ENCODE results near the gene KIF3B. TPM values are rescaled to one million over a fixed set of nuclear protein-coding genes. Genes with fewer than 3 reads are reported as not detected.
"Not testable (repeated sequence)": the region's sequence is repeated elsewhere in the genome, so short reads cannot be mapped to it uniquely, and the experiment has no call there.

The KIF3B gene
- total RNA-seq, 1 experiment from 2014 or later = 21.7 TPM

DNA sequence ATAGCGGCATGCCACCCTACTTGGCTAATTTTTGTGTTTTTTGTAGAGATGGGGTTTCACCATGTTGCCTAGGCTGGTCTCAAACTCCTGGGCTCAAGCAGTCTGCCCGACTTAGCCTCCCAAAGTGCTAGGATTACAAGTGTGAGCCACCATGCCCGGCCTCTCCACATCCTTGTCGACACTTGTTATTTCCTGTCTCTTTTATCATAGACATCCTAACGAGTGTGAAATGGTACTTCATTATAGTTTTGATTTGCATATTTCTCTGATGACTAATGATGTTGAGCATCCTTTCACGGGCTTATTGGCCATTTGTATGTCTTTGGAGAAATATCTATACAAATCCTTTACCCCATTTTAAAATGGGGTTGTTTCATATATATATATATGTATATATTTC is 41.6 kb downstream of the KIF3B start:
- intact Hi-C loops (cut with micrococcal nuclease) = no loop called here
- H3K4me3 Mint-ChIP-seq (ENCODE audit: unreplicated experiment) = no peak overlapping the region
- POLR2A ChIA-PET = no interaction called here
- peaks cover 46% of the 10 kb centered on the region for H3K36me3 Mint-ChIP-seq (ENCODE audit: insufficient read depth, unreplicated experiment)
- CTCF ChIA-PET = no interaction called here
- no peaks in the 10 kb centered on the region for H3K27me3 Mint-ChIP-seq (ENCODE audit: insufficient read depth, unreplicated experiment)
- no peaks in the 10 kb centered on the region for H3K9me3 Mint-ChIP-seq (ENCODE audit: unreplicated experiment)
- no TSS peak for BruUV-seq (replicated peaks)
- no peak overlapping the region for H3K27ac Mint-ChIP-seq (ENCODE audit: low read depth, unreplicated experiment)
- H3K4me1 Mint-ChIP-seq (ENCODE audit: insufficient read depth, unreplicated experiment) = no peaks in the 10 kb centered on the region
- DNase-seq (ENCODE audit: unreplicated experiment) = no peak
- no peak for TF ChIP-seq CTCF (IDR thresholded peaks at IDR 0.05; ENCODE audit: unreplicated experiment)

DNA sequence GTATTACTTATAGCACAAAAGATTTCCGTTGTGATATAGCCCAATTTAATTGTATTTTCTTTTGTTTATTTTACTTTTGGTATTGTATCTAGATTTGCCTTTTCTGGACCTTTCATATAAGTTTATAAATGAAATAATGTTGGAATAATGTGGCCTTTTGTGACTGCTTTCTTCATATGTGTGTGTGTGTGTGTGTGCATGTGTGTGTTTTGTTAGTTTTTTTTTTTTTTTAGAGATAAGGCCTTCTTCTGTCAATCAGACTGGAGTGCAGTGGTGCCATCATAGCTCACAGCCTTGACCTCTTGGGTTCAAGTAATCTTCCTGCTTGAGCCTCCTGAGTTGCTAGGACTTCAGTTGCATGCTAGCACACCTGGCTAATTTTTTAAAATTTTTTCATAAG is 42.9 kb downstream of the KIF3B start:
- intact Hi-C loops (cut with micrococcal nuclease) = no loop called here
- ChIA-PET CTCF (interaction anchor here (0.7 kb wide), 1 partner anchor 369 kb away, joined by 3 read pairs; no protein-coding TSS in a partner anchor), POLR2A (no interaction called here)
- H3K4me3 Mint-ChIP-seq (ENCODE audit: unreplicated experiment) = no peak overlapping the region
- no TSS peak for BruUV-seq (replicated peaks)
- H3K9me3 Mint-ChIP-seq (ENCODE audit: unreplicated experiment) = no peaks in the 10 kb centered on the region
- H3K36me3 Mint-ChIP-seq (ENCODE audit: insufficient read depth, unreplicated experiment) = peaks cover 39% of the 10 kb centered on the region
- H3K27me3 Mint-ChIP-seq (ENCODE audit: insufficient read depth, unreplicated experiment) = no peaks in the 10 kb centered on the region
- no peak for TF ChIP-seq CTCF (IDR thresholded peaks at IDR 0.05; ENCODE audit: unreplicated experiment)
- no peaks in the 10 kb centered on the region for H3K4me1 Mint-ChIP-seq (ENCODE audit: insufficient read depth, unreplicated experiment)
- no peak overlapping the region for H3K27ac Mint-ChIP-seq (ENCODE audit: low read depth, unreplicated experiment)
- no peak for DNase-seq (ENCODE audit: unreplicated experiment)

DNA sequence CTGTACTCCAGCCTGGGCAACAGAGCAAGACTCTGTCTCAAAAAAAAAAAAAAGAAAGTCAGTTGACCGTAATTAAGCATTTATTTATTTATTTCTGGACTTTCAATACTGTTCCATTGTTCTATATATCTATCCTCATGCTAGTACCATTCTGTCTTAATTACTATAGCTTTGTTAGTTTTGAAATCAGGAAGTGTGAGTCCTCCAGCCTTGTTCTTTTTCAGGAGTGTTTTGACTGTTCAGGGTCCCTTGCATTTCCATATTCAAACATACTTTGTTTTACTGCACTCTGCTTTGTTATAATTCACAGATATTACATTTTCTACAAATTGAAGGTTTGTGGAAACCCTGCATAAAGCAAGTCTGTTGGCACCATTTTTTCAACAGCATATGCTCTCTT is 43.9 kb downstream of the KIF3B start:
- peaks cover 42% of the 10 kb centered on the region for H3K36me3 Mint-ChIP-seq (ENCODE audit: insufficient read depth, unreplicated experiment)
- H3K27me3 Mint-ChIP-seq (ENCODE audit: insufficient read depth, unreplicated experiment) = no peaks in the 10 kb centered on the region
- BruUV-seq (replicated peaks) = no TSS peak
- DNase-seq (ENCODE audit: unreplicated experiment) = no peak
- H3K4me1 Mint-ChIP-seq (ENCODE audit: insufficient read depth, unreplicated experiment) = no peaks in the 10 kb centered on the region
- no peak overlapping the region for H3K4me3 Mint-ChIP-seq (ENCODE audit: unreplicated experiment)
- H3K27ac Mint-ChIP-seq (ENCODE audit: low read depth, unreplicated experiment) = no peak overlapping the region
- H3K9me3 Mint-ChIP-seq (ENCODE audit: unreplicated experiment) = no peaks in the 10 kb centered on the region
- ChIA-PET CTCF (no interaction called here), POLR2A (no interaction called here)
- intact Hi-C loops (cut with micrococcal nuclease) = no loop called here
- TF ChIP-seq CTCF (IDR thresholded peaks at IDR 0.05; ENCODE audit: unreplicated experiment) = no peak

- BruUV-seq (replicated peaks); H3K27ac Mint-ChIP-seq (ENCODE audit: low read depth, unreplicated experiment); H3K4me1 Mint-ChIP-seq (ENCODE audit: insufficient read depth, unreplicated experiment); CTCF ChIA-PET; H3K27me3 Mint-ChIP-seq (ENCODE audit: insufficient read depth, unreplicated experiment); H3K9me3 Mint-ChIP-seq (ENCODE audit: unreplicated experiment); intact Hi-C loops (cut with micrococcal nuclease); DNase-seq (ENCODE audit: unreplicated experiment); H3K4me3 Mint-ChIP-seq (ENCODE audit: unreplicated experiment); POLR2A ChIA-PET: not testable (repeated sequence)
- H3K36me3 Mint-ChIP-seq (ENCODE audit: insufficient read depth, unreplicated experiment) = peaks cover 42% of the 10 kb centered on the region
Measured at GRCh38 chr20:32322260-32322659, 44.8 kb downstream of the KIF3B start.

DNA sequence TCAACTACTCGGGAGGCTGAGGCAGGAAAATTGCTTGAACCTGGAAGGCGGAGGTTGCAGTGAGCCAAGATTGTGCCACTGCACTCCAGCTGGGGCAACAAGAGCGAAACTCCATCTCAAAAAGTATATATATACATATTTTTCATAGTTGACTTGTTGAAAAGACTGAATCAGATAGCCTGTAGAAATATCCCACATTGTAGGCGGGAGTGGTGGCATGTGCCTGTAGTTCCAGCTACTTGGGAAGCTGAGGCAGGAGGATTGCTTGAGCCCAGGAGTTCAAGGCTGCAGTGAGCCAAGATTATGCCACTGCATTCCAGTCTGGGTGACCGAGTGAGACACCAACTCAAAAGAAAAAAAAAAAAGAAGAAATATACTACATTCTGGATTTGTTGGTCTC is 46.3 kb downstream of the KIF3B start:
- H3K4me1 Mint-ChIP-seq (ENCODE audit: insufficient read depth, unreplicated experiment); H3K9me3 Mint-ChIP-seq (ENCODE audit: unreplicated experiment); H3K27me3 Mint-ChIP-seq (ENCODE audit: insufficient read depth, unreplicated experiment); H3K27ac Mint-ChIP-seq (ENCODE audit: low read depth, unreplicated experiment); H3K4me3 Mint-ChIP-seq (ENCODE audit: unreplicated experiment); intact Hi-C loops (cut with micrococcal nuclease); BruUV-seq (replicated peaks); DNase-seq (ENCODE audit: unreplicated experiment): not testable (repeated sequence)
- peaks cover 44% of the 10 kb centered on the region for H3K36me3 Mint-ChIP-seq (ENCODE audit: insufficient read depth, unreplicated experiment)
- ChIA-PET POLR2A (interaction anchor here (0.7 to 1.0 kb wide), 2 partner anchors 34 to 38 kb away, joined by 3 read pairs; partner anchors contain the start of gene ASXL1), CTCF (interaction anchor here (0.6 to 0.8 kb wide), 3 partner anchors 13 to 292 kb away, joined by 3 read pairs; no protein-coding TSS in a partner anchor)
